SK-N-SH treated with all-trans-retinoic acid at 6 μM for 48 hours (cell line): ENCODE data around the gene PIGN.

Experiments used
- ATAC-seq: fragments of 200-7000 bp; cut with Tn5 transposase; 3 replicates; pipeline ENCODE4 v1.9.1; 2020; ENCODE audit warnings: mild to moderate bottlenecking, moderate library complexity
- BACH2 ChIP-seq: fragments of 250-450 bp; sonication (Bioruptor Pico); IDR thresholded peaks from 2 replicates; pipeline ENCODE4 v1.9.0; 2021; ENCODE audit warnings: mild to moderate bottlenecking, borderline replicate concordance
- CREB5 ChIP-seq: fragments of 250-450 bp; sonication (Bioruptor Pico); IDR thresholded peaks from 2 replicates; pipeline ENCODE4 v1.5.1; 2020; ENCODE audit warnings: low read depth, mild to moderate bottlenecking, moderate library complexity
- CSDC2 ChIP-seq: fragments of 250-450 bp; sonication (Bioruptor Pico); IDR thresholded peaks from 2 replicates; pipeline ENCODE4 v1.5.0; 2020; ENCODE audit warnings: mild to moderate bottlenecking, moderate library complexity
- CSRNP3 ChIP-seq: fragments of 250-450 bp; sonication (Bioruptor Pico); IDR thresholded peaks from 2 replicates; pipeline ENCODE4 v1.5.1; 2021; ENCODE audit warnings: mild to moderate bottlenecking, moderate library complexity
- GLIS3 ChIP-seq: fragments of 250-450 bp; sonication (Bioruptor Pico); IDR thresholded peaks from 2 replicates; pipeline ENCODE4 v1.5.0; 2020; ENCODE audit warnings: mild to moderate bottlenecking, moderate library complexity
- ISL1 ChIP-seq: fragments of 250-450 bp; sonication (Bioruptor Pico); IDR thresholded peaks from 2 replicates; pipeline ENCODE4 v2.1.2; 2022; ENCODE audit warnings: mild to moderate bottlenecking, moderate library complexity
- OSR1 ChIP-seq: fragments of 250-450 bp; sonication (Bioruptor Pico); IDR thresholded peaks from 2 replicates; pipeline ENCODE4 v1.8.0; 2022; ENCODE audit warnings: moderate library complexity, mild to moderate bottlenecking, inconsistent platforms
- PATZ1 ChIP-seq: fragments of 250-450 bp; sonication (Bioruptor Pico); IDR thresholded peaks from 2 replicates; pipeline ENCODE4 v1.8.0; 2020; ENCODE audit warnings: mild to moderate bottlenecking, moderate library complexity, borderline replicate concordance
- POU6F1 ChIP-seq: fragments of 250-450 bp; sonication (Bioruptor Pico); IDR thresholded peaks from 2 replicates; pipeline ENCODE4 v1.8.0; 2021; ENCODE audit warnings: low read depth, mild to moderate bottlenecking, moderate library complexity, borderline replicate concordance
- PPARA ChIP-seq: fragments of 250-450 bp; sonication (Bioruptor Pico); IDR thresholded peaks from 2 replicates; pipeline ENCODE4 v1.5.0; 2020; ENCODE audit warnings: mild to moderate bottlenecking, borderline replicate concordance
- RARB ChIP-seq: fragments of 250-450 bp; sonication (Bioruptor Pico); IDR thresholded peaks from 2 replicates; pipeline ENCODE4 v1.8.0; 2021; ENCODE audit warnings: mild to moderate bottlenecking, moderate library complexity
- SNAI2 ChIP-seq: fragments of 250-450 bp; sonication (Bioruptor Pico); IDR thresholded peaks from 2 replicates; pipeline ENCODE4 v1.5.0; 2020; ENCODE audit warnings: mild to moderate bottlenecking, moderate library complexity
- TCF4 ChIP-seq: fragments of 250-450 bp; sonication (Bioruptor Pico); IDR thresholded peaks from 2 replicates; pipeline ENCODE4 v1.8.0; 2021; ENCODE audit warnings: mild to moderate bottlenecking, moderate library complexity, borderline replicate concordance
- TOX ChIP-seq: fragments of 250-450 bp; sonication (Bioruptor Pico); IDR thresholded peaks from 2 replicates; pipeline ENCODE4 v1.8.0; 2021; ENCODE audit warnings: mild to moderate bottlenecking, moderate library complexity, borderline replicate concordance
- TSHZ2 ChIP-seq: fragments of 250-450 bp; sonication (Bioruptor Pico); IDR thresholded peaks from 2 replicates; pipeline ENCODE4 v1.5.0; 2020; ENCODE audit warnings: mild to moderate bottlenecking, moderate library complexity
- ZC3H10 ChIP-seq: fragments of 250-450 bp; sonication (Bioruptor Pico); IDR thresholded peaks from 2 replicates; pipeline ENCODE4 v1.5.1; 2021; ENCODE audit warnings: mild to moderate bottlenecking, moderate library complexity
- ZFP3 ChIP-seq: fragments of 250-450 bp; sonication (Bioruptor Pico); IDR thresholded peaks from 2 replicates; pipeline ENCODE4 v1.5.0; 2020; ENCODE audit warnings: mild to moderate bottlenecking, moderate library complexity
- ZNF565 ChIP-seq: fragments of 450-650 bp; formaldehyde crosslinking; conservative IDR thresholded peaks from 2 replicates; pipeline ENCODE4 v1.5.0; 2020; ENCODE audit warnings: low read depth, mild to moderate bottlenecking, moderate library complexity
- ZNF70 ChIP-seq: fragments of 450-650 bp; formaldehyde crosslinking; IDR thresholded peaks from 2 replicates; pipeline ENCODE4 v1.5.0; 2020; ENCODE audit warnings: mild to moderate bottlenecking, moderate library complexity
- ZNF8 ChIP-seq: fragments of 450-650 bp; formaldehyde crosslinking; IDR thresholded peaks from 2 replicates; pipeline ENCODE4 v1.5.0; 2020; ENCODE audit warnings: mild to moderate bottlenecking, moderate library complexity

Gene PIGN

GRCh38 chr18:62026586-62026985 is 160.3 kb downstream of the PIGN start (continued):
- TF ChIP-seq BACH2 (CRISPR knock-in tag) (no peak), TOX (CRISPR knock-in tag) (no peak), POU6F1 (CRISPR knock-in tag) (no peak), CREB5 (CRISPR knock-in tag) (no peak)

GRCh38 chr18:62024983-62025382 is 161.9 kb downstream of the PIGN start:
- no peak for ATAC-seq
- TF ChIP-seq ZNF565 (CRISPR knock-in tag) (no peak), TOX (CRISPR knock-in tag) (no peak), TSHZ2 (no peak), OSR1 (CRISPR knock-in tag) (no peak), CREB5 (CRISPR knock-in tag) (no peak), ZNF70 (CRISPR knock-in tag) (no peak), GLIS3 (CRISPR knock-in tag) (no peak), ZNF8 (CRISPR knock-in tag) (no peak), BACH2 (CRISPR knock-in tag) (no peak), PPARA (no peak), TCF4 (CRISPR knock-in tag) (no peak), CSRNP3 (no peak), SNAI2 (CRISPR knock-in tag) (no peak), ISL1 (CRISPR knock-in tag) (no peak)
- TF ChIP-seq, all 23 proteins: peak for 0

- ATAC-seq: no peak
Observed at GRCh38 chr18:62023536-62023935, 163.3 kb downstream of the PIGN start.

GRCh38 chr18:62018759-62019041 is 168.2 kb downstream of the PIGN start:
- TF ChIP-seq ZNF70 (CRISPR knock-in tag) (no peak), PPARA (no peak), TSHZ2 (no peak), ZC3H10 (CRISPR knock-in tag) (no peak), ZFP3 (CRISPR knock-in tag) (no peak), PATZ1 (CRISPR knock-in tag) (no peak), CREB5 (CRISPR knock-in tag) (no peak), CSDC2 (CRISPR knock-in tag) (no peak), RARB (CRISPR knock-in tag) (no peak)
- TF ChIP-seq, all 23 proteins: peak for 0
- ATAC-seq: no peak

More at GRCh38 chr18:62023536-62023935, 163.3 kb downstream of the PIGN start:
- no peak for TF ChIP-seq OSR1 (CRISPR knock-in tag)
- no peak for TF ChIP-seq GLIS3 (CRISPR knock-in tag)
- no peak for TF ChIP-seq PPARA
- TF ChIP-seq ISL1 (CRISPR knock-in tag): no peak
